ENCODE data around the gene TLN1.

Gene TLN1

GRCh38 chr9:35732185-35732799 lies at the start of gene TLN1, which contains the start of gene CREB3:
Gene TLN1 (minus strand): TSS chr9:35732195. CDS start chr9:35725694, 6,501 bp downstream.
Gene CREB3 (plus strand): TSS chr9:35732666. CDS start chr9:35732773, 107 bp downstream.
- peak; percentile 99 for DNase-seq (ENCODE audit: low read depth)

- no peak for DNase-seq (ENCODE audit: low read depth)
Measured at GRCh38 chr9:35781066-35781465, 49.1 kb upstream of the TLN1 start.

- no peak for DNase-seq (ENCODE audit: low read depth)
Measured at GRCh38 chr9:35778496-35778895, 46.5 kb upstream of the TLN1 start.

- DNase-seq (ENCODE audit: low read depth): no peak
Measured at GRCh38 chr9:35776018-35776417, 44.0 kb upstream of the TLN1 start.

GRCh38 chr9:35774907-35775635 lies 43.1 kb upstream of the TLN1 start:
- no peak for DNase-seq (ENCODE audit: low read depth)

- no peak for DNase-seq (ENCODE audit: low read depth)
Measured at GRCh38 chr9:35771943-35772342, 39.9 kb upstream of the TLN1 start.

GRCh38 chr9:35771534-35771933 lies 39.5 kb upstream of the TLN1 start:
- no peak for DNase-seq (ENCODE audit: low read depth)

GRCh38 chr9:35771075-35771433 lies 39.1 kb upstream of the TLN1 start:
- no peak for DNase-seq (ENCODE audit: low read depth)

- DNase-seq (ENCODE audit: low read depth): no peak
Measured at GRCh38 chr9:35769763-35770162, 37.8 kb upstream of the TLN1 start.

GRCh38 chr9:35767458-35767857 lies 35.5 kb upstream of the TLN1 start:
- DNase-seq (ENCODE audit: low read depth): no peak

GRCh38 chr9:35766997-35767396 lies 35.0 kb upstream of the TLN1 start:
- DNase-seq (ENCODE audit: low read depth): no peak

GRCh38 chr9:35763803-35764202 lies 31.8 kb upstream of the TLN1 start:
- no peak for DNase-seq (ENCODE audit: low read depth)

- DNase-seq (ENCODE audit: low read depth): no peak
Measured at GRCh38 chr9:35763181-35763580, 31.2 kb upstream of the TLN1 start.

- peak; percentile 45 for DNase-seq (ENCODE audit: low read depth)
Measured at GRCh38 chr9:35760651-35761050, 28.7 kb upstream of the TLN1 start.

- no peak for DNase-seq (ENCODE audit: low read depth)
Measured at GRCh38 chr9:35759795-35760194, 27.8 kb upstream of the TLN1 start.

GRCh38 chr9:35758475-35759050 lies 26.6 kb upstream of the TLN1 start:
- peak; percentile 31 for DNase-seq (ENCODE audit: low read depth)

GRCh38 chr9:35757892-35758275 lies 25.9 kb upstream of the TLN1 start:
- peak; percentile 19 for DNase-seq (ENCODE audit: low read depth)

- DNase-seq (ENCODE audit: low read depth): no peak
Measured at GRCh38 chr9:35757226-35757891, 25.4 kb upstream of the TLN1 start.

- DNase-seq (ENCODE audit: low read depth): no peak
Measured at GRCh38 chr9:35756275-35757225, 24.6 kb upstream of the TLN1 start.

- DNase-seq (ENCODE audit: low read depth): no peak
Measured at GRCh38 chr9:35755071-35755470, 23.1 kb upstream of the TLN1 start.

GRCh38 chr9:35754264-35754663 lies 22.3 kb upstream of the TLN1 start, which contains the start of gene MSMP:
Gene MSMP (minus strand): TSS chr9:35754276. CDS start chr9:35754129, 147 bp downstream.
- no peak for DNase-seq (ENCODE audit: low read depth)

GRCh38 chr9:35753466-35753865 lies 21.5 kb upstream of the TLN1 start:
- no peak for DNase-seq (ENCODE audit: low read depth)
